ENCODE results near the gene DISP2.
A peak's percentile ranks its signal among the peaks of the same experiment; 100 is the strongest.

DISP2 gene

GRCh38 chr15:40368719-40369473 is 10.9 kb downstream of the DISP2 start:
- TF ChIP-seq CTCF (IDR thresholded peaks at IDR 0.05; ENCODE audit: borderline replicate concordance, extremely low read depth, low read length, poor library complexity, severe bottlenecking): no peak
- Histone ChIP-seq H3K79me2 (ENCODE audit: insufficient read depth, low read length) (no peaks in the 10 kb centered on the region), H3K4me2 (ENCODE audit: insufficient read depth, low read length) (peak overlapping the region; percentile 100; the same call in 1 of the 2 replicates), H3K9me3 (ENCODE audit: insufficient read depth, low read length, severe bottlenecking) (no peaks in the 10 kb centered on the region), H3K4me1 (ENCODE audit: insufficient read depth, low read length) (peaks cover 18% of the 10 kb centered on the region), H3K27me3 (ENCODE audit: insufficient read depth, low read length, poor library complexity) (no peaks in the 10 kb centered on the region), H3K4me3 (ENCODE audit: low read depth in 1 of 2, low read length in 2 of 2) (no peak overlapping the region), H2AFZ (ENCODE audit: low read depth, low read length) (peak overlapping the region; percentile 91; the same call in 1 of the 2 replicates), H3K9ac (ENCODE audit: low read depth, low read length) (peak overlapping the region; percentile 67), H3K36me3 (ENCODE audit: insufficient read depth, low read length) (no peaks in the 10 kb centered on the region), H4K20me1 (ENCODE audit: insufficient read depth, low read length) (no peaks in the 10 kb centered on the region), H3K27ac (ENCODE audit: low read length) (no peak overlapping the region)
- ATAC-seq (ENCODE audit: insufficient read depth, low read depth) (no peak), DNase-seq (no peak)

DNA sequence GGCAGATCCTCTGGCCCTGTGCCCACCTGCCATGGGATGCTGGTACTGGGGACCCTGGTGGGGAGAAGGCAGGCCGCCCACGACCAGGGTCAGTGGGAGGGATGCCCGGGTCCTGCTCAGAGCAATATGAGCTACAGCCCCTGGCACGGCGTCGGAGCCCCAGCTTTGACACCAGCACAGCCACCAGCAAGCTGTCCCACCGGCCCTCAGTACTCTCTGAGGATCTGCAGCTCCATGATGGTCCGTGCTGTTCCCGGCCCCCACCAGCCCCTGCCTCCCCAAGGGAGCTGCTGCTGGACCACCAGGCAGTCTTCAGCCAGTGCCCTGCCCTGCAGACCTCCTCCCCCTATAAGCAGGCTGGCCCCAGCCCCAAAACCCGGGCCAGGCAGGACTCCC is 11.5 kb downstream of the DISP2 start:
- Histone ChIP-seq H3K36me3 (ENCODE audit: insufficient read depth, low read length) (no peaks in the 10 kb centered on the region), H3K9ac (ENCODE audit: low read depth, low read length) (no peak overlapping the region), H3K27ac (ENCODE audit: low read length) (no peak overlapping the region), H4K20me1 (ENCODE audit: insufficient read depth, low read length) (no peaks in the 10 kb centered on the region), H3K4me3 (ENCODE audit: low read depth in 1 of 2, low read length in 2 of 2) (no peak overlapping the region), H3K9me3 (ENCODE audit: insufficient read depth, low read length, severe bottlenecking) (no peaks in the 10 kb centered on the region), H3K4me1 (ENCODE audit: insufficient read depth, low read length) (peaks cover 18% of the 10 kb centered on the region), H3K27me3 (ENCODE audit: insufficient read depth, low read length, poor library complexity) (no peaks in the 10 kb centered on the region), H3K79me2 (ENCODE audit: insufficient read depth, low read length) (no peaks in the 10 kb centered on the region), H3K4me2 (ENCODE audit: insufficient read depth, low read length) (no peak overlapping the region), H2AFZ (ENCODE audit: low read depth, low read length) (no peak overlapping the region)
- TF ChIP-seq EZH2 (IDR thresholded peaks at IDR 0.05; ENCODE audit: borderline replicate concordance, low read depth, low read length, severe bottlenecking) (no peak), CTCF (IDR thresholded peaks at IDR 0.05; ENCODE audit: borderline replicate concordance, extremely low read depth, low read length, poor library complexity, severe bottlenecking) (no peak)
- ATAC-seq (ENCODE audit: insufficient read depth, low read depth) (no peak), DNase-seq (no peak)

GRCh38 chr15:40369971-40370370 is 12.0 kb downstream of the DISP2 start:
- ATAC-seq (ENCODE audit: insufficient read depth, low read depth) (no peak), DNase-seq (no peak)
- Histone ChIP-seq H4K20me1 (ENCODE audit: insufficient read depth, low read length) (no peaks in the 10 kb centered on the region), H3K9me3 (ENCODE audit: insufficient read depth, low read length, severe bottlenecking) (no peaks in the 10 kb centered on the region), H2AFZ (ENCODE audit: low read depth, low read length) (no peak overlapping the region), H3K4me2 (ENCODE audit: insufficient read depth, low read length) (no peak overlapping the region), H3K9ac (ENCODE audit: low read depth, low read length) (no peak overlapping the region), H3K27me3 (ENCODE audit: insufficient read depth, low read length, poor library complexity) (no peaks in the 10 kb centered on the region), H3K27ac (ENCODE audit: low read length) (no peak overlapping the region), H3K4me1 (ENCODE audit: insufficient read depth, low read length) (peaks cover 18% of the 10 kb centered on the region), H3K36me3 (ENCODE audit: insufficient read depth, low read length) (no peaks in the 10 kb centered on the region), H3K4me3 (ENCODE audit: low read depth in 1 of 2, low read length in 2 of 2) (no peak overlapping the region), H3K79me2 (ENCODE audit: insufficient read depth, low read length) (no peaks in the 10 kb centered on the region)
- no peak for TF ChIP-seq CTCF (IDR thresholded peaks at IDR 0.05; ENCODE audit: borderline replicate concordance, extremely low read depth, low read length, poor library complexity, severe bottlenecking)
- no peak for TF ChIP-seq EZH2 (IDR thresholded peaks at IDR 0.05; ENCODE audit: borderline replicate concordance, low read depth, low read length, severe bottlenecking)
